H1 (cell line): Measurements from ENCODE around the gene CCDC152. TPM values are rescaled to one million over a fixed set of nuclear protein-coding genes. Genes with fewer than 3 reads are reported as not detected.

ENCODE experiments used
- CTCF ChIA-PET: fragments of 300-600 bp; sonication (Branson Sonifier 250); formaldehyde crosslinking; loops from one replicate; lab custom pipeline; 2021; ENCODE audit not compliant: partially characterized antibody; lab: Charles Lee
- POLR2A ChIA-PET: fragments of 300-600 bp; sonication (Branson Sonifier 250); formaldehyde crosslinking; loops from one replicate; lab custom pipeline; 2021; ENCODE audit warnings: inconsistent platforms; ENCODE audit not compliant: partially characterized antibody; lab: Charles Lee
- DNase-seq, 2 experiments: peaks; one replicate each; pipeline versions ENCODE4 v3.0.0 to v3.0.0-alpha.2; 2010 to 2022; ENCODE audit warnings: low spot score in 2 of 2, low read depth in 1 of 2, mixed read lengths in 1 of 2
- FAIRE-seq: peaks from 2 replicates; lab custom pipeline; 2011; peaks lifted over from hg19 to GRCh38; lab: Jason Lieb, UNC
- H2AFZ ChIP-seq: 2 replicates; pipeline ENCODE4 v1.8.1; 2012; ENCODE audit warnings: low read length, inconsistent platforms
- H2AK5ac ChIP-seq: 2 replicates; pipeline ENCODE4 v1.6.1; 2013; ENCODE audit warnings: low read depth, low read length
- H2BK120ac ChIP-seq: replicated peaks from 2 replicates; pipeline ENCODE3; 2013; ENCODE audit warnings: low read depth, low read length, inconsistent platforms
- H2BK12ac ChIP-seq: 2 replicates; pipeline ENCODE4 v1.6.1; 2013; ENCODE audit warnings: low read depth, low read length
- H2BK15ac ChIP-seq: 2 replicates; pipeline ENCODE4 v1.6.1; 2013; ENCODE audit warnings: low read length
- H2BK20ac ChIP-seq: 2 replicates; pipeline ENCODE4 v1.6.1; 2013; ENCODE audit warnings: low read length
- H2BK5ac ChIP-seq: 2 replicates; pipeline ENCODE4 v1.6.1; 2013; ENCODE audit warnings: low read depth, low read length
- H3K14ac ChIP-seq: 2 replicates; pipeline ENCODE4 v1.6.1; 2013; ENCODE audit warnings: inconsistent platforms; ENCODE audit not compliant: insufficient read length
- H3K18ac ChIP-seq: 2 replicates; pipeline ENCODE4 v1.6.1; 2013; ENCODE audit warnings: low read length; ENCODE audit errors: extremely low read depth
- H3K23ac ChIP-seq: 2 replicates; pipeline ENCODE4 v1.6.1; 2013; ENCODE audit warnings: inconsistent platforms; ENCODE audit not compliant: insufficient read length
- H3K23me2 ChIP-seq: 2 replicates; pipeline ENCODE4 v1.6.1; 2013; ENCODE audit warnings: low read depth, low read length
- H3K27ac ChIP-seq: 2 replicates; pipeline ENCODE4 v1.6.1; 2011; ENCODE audit warnings: low read depth, low read length, inconsistent platforms
- H3K27me3 ChIP-seq, 4 experiments: replicated peaks in 1 of 4; 1 replicate in 1 of 4; 2 replicates in 3 of 4; pipeline versions ENCODE4 v1.6.1 to v1.8.1; 2011 to 2013; ENCODE audit warnings: low read length in 3 of 4, mild to moderate bottlenecking in 3 of 4, inconsistent platforms in 2 of 4, mixed read lengths in 2 of 4, moderate library complexity in 1 of 4; ENCODE audit not compliant: control insufficient read depth in 3 of 4, insufficient read depth in 3 of 4; ENCODE audit errors: extremely low read depth in 1 of 4
- H3K36me3 ChIP-seq, 4 experiments: 2 replicates each; pipeline versions ENCODE4 v1.6.1 to v1.8.1; 2011 to 2013; ENCODE audit warnings: mild to moderate bottlenecking in 4 of 4, low read length in 3 of 4, moderate library complexity in 2 of 4, control low read depth in 1 of 4, inconsistent platforms in 1 of 4; ENCODE audit not compliant: insufficient read depth in 4 of 4, control insufficient read depth in 2 of 4
- H3K4ac ChIP-seq: replicated peaks from 2 replicates; pipeline ENCODE3; 2013; ENCODE audit warnings: low read length, low read depth, mixed read lengths, inconsistent platforms; ENCODE audit not compliant: insufficient read length
- H3K4me1 ChIP-seq, 4 experiments: replicated peaks in 1 of 4; 1 replicate in 1 of 4; 2 replicates in 3 of 4; pipeline versions ENCODE4 v1.6.1 to v1.8.1; 2011 to 2013; ENCODE audit warnings: low read length in 3 of 4, inconsistent platforms in 2 of 4, mixed read lengths in 1 of 4; ENCODE audit not compliant: insufficient read depth in 4 of 4, control insufficient read depth in 3 of 4
- H3K4me2 ChIP-seq, 2 experiments: 2 replicates each; pipeline versions ENCODE4 v1.6.1 to v1.8.1; 2011 to 2013; ENCODE audit warnings: low read depth in 2 of 2, low read length in 2 of 2, control low read depth in 1 of 2, inconsistent platforms in 1 of 2, mild to moderate bottlenecking in 1 of 2; ENCODE audit not compliant: insufficient read depth in 1 of 2
- H3K4me3 ChIP-seq, 4 experiments: fragments of 200-600, 300-600 bp in 1 of 4; sonication (generic), shearing (Covaris generic), sonication (Bioruptor Twin) in 1 of 4; 2 replicates each; pipeline versions ENCODE4 v1.5.1 to v1.8.1; 2011 to 2016; ENCODE audit warnings: low read length in 4 of 4, low read depth in 3 of 4, control low read depth in 2 of 4, inconsistent platforms in 2 of 4, mild to moderate bottlenecking in 2 of 4, mixed read lengths in 1 of 4, moderate library complexity in 1 of 4; ENCODE audit not compliant: insufficient read depth in 2 of 4; ENCODE audit errors: extremely low read depth in 1 of 4
- H3K56ac ChIP-seq: replicated peaks from 2 replicates; pipeline ENCODE3; 2013; ENCODE audit warnings: low read depth, mild to moderate bottlenecking, mixed read lengths, low read length, inconsistent platforms; ENCODE audit not compliant: insufficient read length
- H3K79me1 ChIP-seq: 2 replicates; pipeline ENCODE4 v1.6.1; 2013; ENCODE audit warnings: low read depth, low read length, control low read depth
- H3K79me2 ChIP-seq, 2 experiments: 2 replicates each; pipeline versions ENCODE4 v1.6.1 to v1.8.1; 2012 to 2013; ENCODE audit warnings: low read length in 2 of 2, mild to moderate bottlenecking in 2 of 2, inconsistent platforms in 1 of 2; ENCODE audit not compliant: insufficient read depth in 2 of 2, control insufficient read depth in 1 of 2
- H3K9ac ChIP-seq, 4 experiments: replicated peaks in 1 of 4; 1 replicate in 1 of 4; 2 replicates in 3 of 4; pipeline versions ENCODE4 v1.6.1 to v1.8.1; 2011 to 2013; ENCODE audit warnings: low read depth in 3 of 4, low read length in 3 of 4, control low read depth in 2 of 4, mild to moderate bottlenecking in 2 of 4, moderate library complexity in 2 of 4, inconsistent platforms in 1 of 4; ENCODE audit errors: extremely low read depth in 1 of 4
- H3K9me3 ChIP-seq, 2 experiments: 2 replicates each; pipeline versions ENCODE4 v1.6.1 to v1.8.1; 2012 to 2013; ENCODE audit warnings: mild to moderate bottlenecking in 2 of 2, moderate library complexity in 2 of 2, control low read depth in 1 of 2, inconsistent platforms in 1 of 2, low read depth in 1 of 2, low read length in 1 of 2, mixed read lengths in 1 of 2; ENCODE audit not compliant: insufficient read depth in 2 of 2
- H4K20me1 ChIP-seq, 2 experiments: replicated peaks in 1 of 2; 2 replicates each; pipeline versions ENCODE3 to v1.8.1; 2011 to 2013; ENCODE audit warnings: inconsistent platforms in 2 of 2, low read length in 2 of 2, mild to moderate bottlenecking in 1 of 2; ENCODE audit not compliant: insufficient read depth in 2 of 2, control insufficient read depth in 1 of 2
- H4K5ac ChIP-seq: 2 replicates; pipeline ENCODE4 v1.6.1; 2013; ENCODE audit warnings: low read length, low read depth, mixed read lengths, inconsistent platforms; ENCODE audit not compliant: insufficient read length
- H4K8ac ChIP-seq: 2 replicates; pipeline ENCODE4 v1.8.0; 2013; ENCODE audit warnings: mild to moderate bottlenecking, moderate library complexity, low read length, inconsistent platforms; ENCODE audit not compliant: insufficient read depth; ENCODE audit errors: extremely low read depth
- H4K91ac ChIP-seq: replicated peaks from 2 replicates; pipeline ENCODE3; 2013; ENCODE audit warnings: low read length, mixed read lengths, inconsistent platforms; ENCODE audit not compliant: insufficient read length
- CBX5 ChIP-seq: fragments of 300-800, 300-1000 bp; sonication (generic); IDR thresholded peaks from 2 replicates; pipeline ENCODE4 v1.7.1; 2016; ENCODE audit warnings: antibody characterized with exemption, low read length, low read depth
- CTBP2 ChIP-seq: IDR thresholded peaks from 2 replicates; pipeline ENCODE4 v1.7.0; 2011; ENCODE audit warnings: borderline replicate concordance, mild to moderate bottlenecking, moderate library complexity, mixed read lengths, low read length; ENCODE audit not compliant: insufficient read depth, insufficient read length
- NRF1 ChIP-seq: IDR thresholded peaks from 2 replicates; pipeline ENCODE4 v1.6.1; 2011; ENCODE audit warnings: mild to moderate bottlenecking, low read depth, low read length, improper control_type of control experiment
- SAP30 ChIP-seq: fragments of 300-600 bp; sonication (generic); IDR thresholded peaks from 2 replicates; pipeline ENCODE4 v1.7.1; 2012; ENCODE audit warnings: low read length, moderate library complexity, mild to moderate bottlenecking, inconsistent platforms; ENCODE audit not compliant: insufficient read depth, insufficient replicate concordance
- SIN3A ChIP-seq, 2 experiments: IDR thresholded peaks in 1 of 2; conservative IDR thresholded peaks in 1 of 2; 2 replicates each; pipeline ENCODE4 v1.6.1; 2011 to 2012; ENCODE audit warnings: low read length in 2 of 2, improper control_type of control experiment in 1 of 2, low read depth in 1 of 2, mild to moderate bottlenecking in 1 of 2
- SP2 ChIP-seq: IDR thresholded peaks from 2 replicates; pipeline ENCODE4 v1.6.1; 2012; ENCODE audit warnings: mild to moderate bottlenecking, low read length, inconsistent platforms
- TAF7 ChIP-seq: optimal IDR thresholded peaks from 2 replicates; pipeline ENCODE3; 2011; ENCODE audit warnings: low read depth, mild to moderate bottlenecking, inconsistent platforms, low read length, moderate library complexity, borderline replicate concordance
- WGBS, 2 experiments: shearing (Covaris generic) in 1 of 2; methylation state at CpG; one replicate each; pipeline versions ENCODE4 v1.1.6 to v1.1.7; 2013 to 2015; ENCODE audit warnings: low lambda C conversion rate in 2 of 2, mixed read lengths in 2 of 2, inconsistent platforms in 1 of 2, low coverage in 1 of 2, missing lambda C conversion rate in 1 of 2; ENCODE audit not compliant: insufficient replicate concordance in 2 of 2, insufficient coverage in 1 of 2, insufficient read length in 1 of 2; ENCODE audit errors: extremely low coverage in 1 of 2, missing lambda C conversion rate in 1 of 2; 5-methylcytosine and 5-hydroxymethylcytosine counted together
- polyA plus RNA-seq, 7 experiments: library from polyadenylated mRNA; depleted of rRNA in 3 of 7; stranded (reverse) in 5 of 7; unstranded in 2 of 7; fragments of >200 nt in 5 of 7; fragments of 200-250 nt in 2 of 7; gene quantifications; 1 replicate in 5 of 7; 2 replicates in 1 of 7; 4 replicates in 1 of 7; pipeline versions ENCODE4 v1.2.1 to v1.2.3, GENCODE V29; 2011 to 2013; ENCODE audit warnings: missing spikeins in 2 of 7, mixed read lengths in 2 of 7
- total RNA-seq: library from RNA; stranded (reverse); fragmentation: NEBNext Ultra II Directional; extraction: Animal tissue kit (Norgen Biotek cat#: 25700); gene quantifications from 2 replicates; pipeline ENCODE4 v1.2.1, GENCODE V29; 2021
- TF ChIP-seq, protein P1 (sequence below): IDR thresholded peaks from 2 replicates; pipeline ENCODE4 v1.6.1; 2012; ENCODE audit warnings: inconsistent platforms

Gene CCDC152
- total and polyA plus RNA-seq, 2 of the 8 experiments (the other 6 are each of a cell fraction or from before 2014, with no cell fraction given), result 2.6 to 9.5 TPM

DNA sequence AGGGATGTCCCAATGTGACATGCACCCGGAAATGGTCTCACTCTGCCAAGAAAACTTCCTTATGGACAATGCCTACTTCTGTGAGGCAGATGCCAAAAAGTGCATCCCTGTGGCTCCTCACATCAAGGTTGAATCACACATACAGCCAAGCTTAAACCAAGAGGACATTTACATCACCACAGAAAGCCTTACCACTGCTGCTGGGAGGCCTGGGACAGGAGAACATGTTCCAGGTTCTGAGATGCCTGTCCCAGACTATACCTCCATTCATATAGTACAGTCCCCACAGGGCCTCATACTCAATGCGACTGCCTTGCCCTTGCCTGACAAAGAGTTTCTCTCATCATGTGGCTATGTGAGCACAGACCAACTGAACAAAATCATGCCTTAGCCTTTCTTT lies 37.6 kb upstream of the CCDC152 start:
- Histone ChIP-seq H3K4me2 (no peak overlapping the region), H2BK15ac (no peak overlapping the region)
- no peak for FAIRE-seq

More for the DNA sequence above, 37.6 kb upstream of the CCDC152 start:
- no peak overlapping the region for H4K91ac ChIP-seq
- no peak for TF ChIP-seq CBX5
- TF ChIP-seq CTBP2, result no peak
- TF ChIP-seq SP2, result no peak
- TF ChIP-seq, protein P1, sequence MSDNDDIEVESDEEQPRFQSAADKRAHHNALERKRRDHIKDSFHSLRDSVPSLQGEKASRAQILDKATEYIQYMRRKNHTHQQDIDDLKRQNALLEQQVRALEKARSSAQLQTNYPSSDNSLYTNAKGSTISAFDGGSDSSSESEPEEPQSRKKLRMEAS, result no peak
- TF ChIP-seq SIN3A (conservative IDR thresholded peaks at IDR 0.05 in 1 of 2, IDR thresholded peaks at IDR 0.05 in 1 of 2; ENCODE audit: low read depth in 1 of 2, low read length in 2 of 2), result no peak
- TF ChIP-seq SAP30, result no peak
- TF ChIP-seq TAF7, result no peak
- TF ChIP-seq NRF1, result no peak
- TF ChIP-seq, all 59 proteins: peak for 0
- Histone ChIP-seq H2BK120ac (no peak overlapping the region), H3K56ac (no peak overlapping the region), H3K23me2 (no peaks in the 10 kb centered on the region), H3K4ac (no peak overlapping the region), H3K36me3 (no peaks in the 10 kb centered on the region), H2AFZ (peak overlapping the region; percentile 68; the same call in 1 of the 2 replicates), H3K27me3 (no peaks in the 10 kb centered on the region), H3K9me3 (no peaks in the 10 kb centered on the region), H3K9ac (no peak overlapping the region), H3K4me3 (no peak overlapping the region), H2BK12ac (no peak overlapping the region), H3K4me1 (no peaks in the 10 kb centered on the region), H4K8ac (no peak overlapping the region), H4K20me1 (no peaks in the 10 kb centered on the region), H3K14ac (no peak overlapping the region), H3K79me1 (no peaks in the 10 kb centered on the region), H4K5ac (no peak overlapping the region), H3K23ac (no peak overlapping the region), H2AK5ac (no peak overlapping the region), H3K18ac (no peak overlapping the region), H3K27ac (no peak overlapping the region), H3K79me2 (no peaks in the 10 kb centered on the region), H2BK20ac (no peak overlapping the region), H2BK5ac (no peak overlapping the region)
- ChIA-PET CTCF (interaction anchor here (1.2 to 2.3 kb wide), 2 partner anchors 26 to 170 kb away, joined by 4 to 9 read pairs; no protein-coding TSS in a partner anchor), POLR2A (no interaction called here)
- 89% methylated on average over 2 of the region's 2 CpGs; no CpG with 5 or more reads in 1 of the 2 experiments for WGBS, 2 experiments
- DNase-seq, result no peak
